ENCODE results near the gene CNN1. TPM values are rescaled to one million over a fixed set of nuclear protein-coding genes. Genes with fewer than 3 reads are reported as not detected.
"Not testable (repeated sequence)": the region's sequence is repeated elsewhere in the genome, so short reads cannot be mapped to it uniquely, and the experiment has no call there.

The CNN1 gene
- total RNA-seq, 2 donors from 2014 or later: 12.8 to 16.2 TPM

DNA sequence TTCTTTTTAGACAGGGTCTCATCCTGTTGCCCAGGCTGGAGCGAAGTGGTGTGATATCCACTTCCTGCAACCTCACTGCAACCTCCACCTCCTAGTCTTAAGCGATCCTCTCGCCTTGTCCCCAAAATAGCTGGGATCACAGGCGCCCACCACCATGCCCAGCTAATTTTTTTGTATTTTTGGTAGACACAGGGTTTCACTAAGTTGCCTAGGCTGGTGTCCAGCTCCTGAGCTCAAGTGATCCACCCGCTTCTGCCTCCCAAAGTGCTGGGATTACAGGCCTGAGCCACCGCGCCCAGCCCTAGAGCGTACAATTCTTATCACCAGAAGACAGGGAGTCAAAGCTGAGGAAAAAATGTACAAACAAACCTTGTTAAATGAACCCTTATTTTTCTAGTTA lies 24.9 kb downstream of the CNN1 start:
- 94% methylated on average over 5 to 8 of the region's 8 CpGs for WGBS, 2 experiments (ENCODE audit: insufficient coverage in 1 of 2, insufficient read length in 1 of 2)
- no peaks in the 10 kb centered on the region for H3K27me3 ChIP-seq (ENCODE audit: control insufficient read depth, insufficient read depth, low read length, poor library complexity, severe bottlenecking)
- TF ChIP-seq, protein P1, sequence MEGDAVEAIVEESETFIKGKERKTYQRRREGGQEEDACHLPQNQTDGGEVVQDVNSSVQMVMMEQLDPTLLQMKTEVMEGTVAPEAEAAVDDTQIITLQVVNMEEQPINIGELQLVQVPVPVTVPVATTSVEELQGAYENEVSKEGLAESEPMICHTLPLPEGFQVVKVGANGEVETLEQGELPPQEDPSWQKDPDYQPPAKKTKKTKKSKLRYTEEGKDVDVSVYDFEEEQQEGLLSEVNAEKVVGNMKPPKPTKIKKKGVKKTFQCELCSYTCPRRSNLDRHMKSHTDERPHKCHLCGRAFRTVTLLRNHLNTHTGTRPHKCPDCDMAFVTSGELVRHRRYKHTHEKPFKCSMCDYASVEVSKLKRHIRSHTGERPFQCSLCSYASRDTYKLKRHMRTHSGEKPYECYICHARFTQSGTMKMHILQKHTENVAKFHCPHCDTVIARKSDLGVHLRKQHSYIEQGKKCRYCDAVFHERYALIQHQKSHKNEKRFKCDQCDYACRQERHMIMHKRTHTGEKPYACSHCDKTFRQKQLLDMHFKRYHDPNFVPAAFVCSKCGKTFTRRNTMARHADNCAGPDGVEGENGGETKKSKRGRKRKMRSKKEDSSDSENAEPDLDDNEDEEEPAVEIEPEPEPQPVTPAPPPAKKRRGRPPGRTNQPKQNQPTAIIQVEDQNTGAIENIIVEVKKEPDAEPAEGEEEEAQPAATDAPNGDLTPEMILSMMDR (conservative IDR thresholded peaks at IDR 0.05): no peak
- H3K4me1 Mint-ChIP-seq: peaks cover 4% of the 10 kb centered on the region
- H3K4me1 ChIP-seq (ENCODE audit: control insufficient read depth, insufficient read depth, low read length): no peaks in the 10 kb centered on the region
- H3K36me3 ChIP-seq (ENCODE audit: control insufficient read depth, insufficient read depth, low read length): no peaks in the 10 kb centered on the region
- no peak overlapping the region for H3K4me3 Mint-ChIP-seq
- H3K4me3 ChIP-seq (ENCODE audit: low read length): no peak overlapping the region
- no peaks in the 10 kb centered on the region for H3K9me3 Mint-ChIP-seq
- H3K36me3 Mint-ChIP-seq (ENCODE audit: low read depth): no peaks in the 10 kb centered on the region
- no peak for DNase-seq
- H3K27me3 Mint-ChIP-seq (ENCODE audit: insufficient read depth): no peaks in the 10 kb centered on the region
- H3K27ac ChIP-seq (ENCODE audit: low read depth, low read length): no peak overlapping the region
- no peak overlapping the region for H3K9ac ChIP-seq (ENCODE audit: extremely low read depth, low read length, poor library complexity, severe bottlenecking)
- no peak overlapping the region for H3K27ac Mint-ChIP-seq
- no peaks in the 10 kb centered on the region for H3K9me3 ChIP-seq (ENCODE audit: control insufficient read depth, low read length)

DNA sequence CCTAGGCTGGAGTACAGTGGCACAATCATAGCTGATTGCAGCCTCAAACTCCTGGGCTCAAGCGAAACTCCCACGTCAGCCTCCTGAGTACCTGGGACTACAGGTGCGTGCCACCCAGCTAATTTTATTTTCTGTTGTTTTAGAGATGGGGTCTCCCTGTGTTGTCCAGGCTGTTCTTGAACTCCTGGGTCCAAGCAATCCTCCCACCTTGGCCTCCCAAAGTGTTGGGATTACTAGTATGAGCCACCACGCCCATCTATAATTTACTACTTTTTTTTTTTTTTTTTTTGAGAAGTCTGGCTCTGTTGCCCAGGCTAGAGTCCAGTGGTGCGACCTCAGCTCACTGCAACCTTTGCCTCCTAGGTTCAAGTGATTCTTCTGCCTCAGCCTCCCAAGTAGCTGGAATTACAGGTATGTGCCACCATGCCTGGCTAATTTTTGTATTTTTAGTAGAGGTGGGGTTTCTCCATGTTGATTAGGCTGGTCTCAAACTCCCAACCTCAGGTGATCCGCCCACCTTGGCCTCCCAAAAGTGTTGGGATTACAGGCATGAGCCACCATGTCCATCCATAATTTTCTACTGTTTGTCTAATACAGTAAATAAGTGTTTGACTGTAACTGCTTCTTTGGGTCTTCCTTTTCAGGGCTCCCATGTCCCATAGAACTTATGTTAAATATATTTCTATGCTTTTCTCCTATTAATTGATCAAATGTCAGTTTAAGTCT lies 25.6 kb downstream of the CNN1 start:
- H3K4me1 ChIP-seq (ENCODE audit: control insufficient read depth, insufficient read depth, low read length); H3K27me3 ChIP-seq (ENCODE audit: control insufficient read depth, insufficient read depth, low read length, poor library complexity, severe bottlenecking); H3K27me3 Mint-ChIP-seq (ENCODE audit: insufficient read depth); H3K9me3 Mint-ChIP-seq; H3K9me3 ChIP-seq (ENCODE audit: control insufficient read depth, low read length); H3K36me3 Mint-ChIP-seq (ENCODE audit: low read depth); H3K9ac ChIP-seq (ENCODE audit: extremely low read depth, low read length, poor library complexity, severe bottlenecking); DNase-seq; H3K27ac Mint-ChIP-seq; H3K36me3 ChIP-seq (ENCODE audit: control insufficient read depth, insufficient read depth, low read length); H3K4me3 ChIP-seq (ENCODE audit: low read length); H3K27ac ChIP-seq (ENCODE audit: low read depth, low read length); H3K4me3 Mint-ChIP-seq; H3K4me1 Mint-ChIP-seq: not testable (repeated sequence)
- 93 to 100% methylated on average over 2 to 5 of the region's 6 CpGs for WGBS, 2 experiments (ENCODE audit: insufficient coverage in 1 of 2, insufficient read length in 1 of 2)

DNA sequence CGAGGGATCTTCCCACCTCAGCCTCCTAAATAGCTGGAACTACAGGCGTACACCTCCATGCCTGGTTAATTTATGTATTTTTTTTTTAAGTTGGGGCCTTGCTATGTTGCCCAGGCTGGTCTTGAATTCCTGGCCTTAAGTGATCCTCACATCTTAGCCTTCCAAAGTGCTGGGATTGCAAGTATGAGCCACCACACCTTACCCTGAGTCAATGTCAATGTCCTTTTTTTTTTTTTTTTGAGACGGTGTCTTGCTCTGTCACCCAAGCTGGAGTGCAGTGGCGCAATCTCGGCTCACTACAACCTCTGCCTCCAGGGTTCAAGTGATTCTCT lies 27.0 kb downstream of the CNN1 start:
- H3K9me3 Mint-ChIP-seq; H3K4me1 Mint-ChIP-seq; H3K4me3 Mint-ChIP-seq; H3K27ac ChIP-seq (ENCODE audit: low read depth, low read length); H3K36me3 ChIP-seq (ENCODE audit: control insufficient read depth, insufficient read depth, low read length); H3K4me3 ChIP-seq (ENCODE audit: low read length); H3K9ac ChIP-seq (ENCODE audit: extremely low read depth, low read length, poor library complexity, severe bottlenecking); H3K4me1 ChIP-seq (ENCODE audit: control insufficient read depth, insufficient read depth, low read length); H3K27ac Mint-ChIP-seq; H3K36me3 Mint-ChIP-seq (ENCODE audit: low read depth); H3K27me3 Mint-ChIP-seq (ENCODE audit: insufficient read depth); H3K27me3 ChIP-seq (ENCODE audit: control insufficient read depth, insufficient read depth, low read length, poor library complexity, severe bottlenecking); H3K9me3 ChIP-seq (ENCODE audit: control insufficient read depth, low read length); DNase-seq: not testable (repeated sequence)
- WGBS, 2 experiments (ENCODE audit: insufficient coverage in 1 of 2, insufficient read length in 1 of 2): 89 to 100% methylated on average over 1 to 5 of the region's 5 CpGs

DNA sequence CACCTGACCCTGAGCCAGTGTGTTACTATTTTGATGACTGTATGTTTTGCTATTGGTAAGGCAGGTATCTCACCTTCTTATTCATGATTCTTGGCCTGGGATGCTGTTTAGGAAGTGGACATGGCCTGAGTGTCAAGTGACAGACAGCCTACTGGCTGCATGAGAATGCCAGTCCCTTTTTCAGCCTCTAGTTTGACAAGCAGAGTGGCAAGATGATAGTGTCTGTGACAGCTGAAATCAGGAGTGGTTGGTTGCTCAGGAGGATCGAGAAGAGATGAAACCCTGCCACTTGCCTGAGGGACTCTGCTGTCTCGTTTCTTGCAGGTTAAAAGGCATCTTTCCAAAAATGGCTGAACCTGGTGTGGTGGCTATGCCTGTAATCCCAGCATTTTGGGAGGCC lies 27.5 kb downstream of the CNN1 start:
- Mint-ChIP-seq H3K36me3 (ENCODE audit: low read depth) (no peaks in the 10 kb centered on the region), H3K27ac (no peak overlapping the region), H3K9me3 (no peaks in the 10 kb centered on the region), H3K4me3 (no peak overlapping the region), H3K4me1 (no peaks in the 10 kb centered on the region), H3K27me3 (ENCODE audit: insufficient read depth) (no peaks in the 10 kb centered on the region)
- Histone ChIP-seq H3K9me3 (ENCODE audit: control insufficient read depth, low read length) (no peaks in the 10 kb centered on the region), H3K27ac (ENCODE audit: low read depth, low read length) (no peak overlapping the region), H3K4me1 (ENCODE audit: control insufficient read depth, insufficient read depth, low read length) (no peaks in the 10 kb centered on the region), H3K36me3 (ENCODE audit: control insufficient read depth, insufficient read depth, low read length) (no peaks in the 10 kb centered on the region), H3K27me3 (ENCODE audit: control insufficient read depth, insufficient read depth, low read length, poor library complexity, severe bottlenecking) (no peaks in the 10 kb centered on the region), H3K9ac (ENCODE audit: extremely low read depth, low read length, poor library complexity, severe bottlenecking) (no peak overlapping the region), H3K4me3 (ENCODE audit: low read length) (no peak overlapping the region)
- no peak for DNase-seq
- WGBS, 2 experiments (ENCODE audit: insufficient coverage in 1 of 2, insufficient read length in 1 of 2): 87 to 100% methylated on average over 1 to 2 of the region's 2 CpGs
- TF ChIP-seq, protein P1 (conservative IDR thresholded peaks at IDR 0.05): no peak

Data from endodermal cell (in vitro differentiated cells).